Fibroblast of lung (primary cell): ENCODE results near the gene BAZ2B.

Experiments
- CTCF ChIP-seq, 2 donors: IDR thresholded peaks in 1 of 2; conservative IDR thresholded peaks in 1 of 2; 1 replicate in 1 of 2; 2 replicates in 1 of 2; pipeline ENCODE4 v1.5.1; 2011 to 2012; ENCODE audit warnings: low read length in 2 of 2, control low read depth in 1 of 2, inconsistent platforms in 1 of 2, low read depth in 1 of 2, mild to moderate bottlenecking in 1 of 2
- EZH2 ChIP-seq: IDR thresholded peaks from 2 replicates; pipeline ENCODE4 v1.5.1; 2012; ENCODE audit warnings: low read length, control low read depth, mild to moderate bottlenecking; ENCODE audit errors: missing control alignments

- no peak for TF ChIP-seq CTCF (conservative IDR thresholded peaks at IDR 0.05 in 1 of 2, IDR thresholded peaks at IDR 0.05 in 1 of 2; ENCODE audit: low read depth in 1 of 2, low read length in 2 of 2)
- no peak for TF ChIP-seq EZH2
Measured at GRCh38 chr2:159283529-159283928, 332.8 kb downstream of the BAZ2B start.
